GM18858 (cell line): ENCODE data around the gene RLBP1.
A peak's percentile ranks its signal among the peaks of the same experiment; 100 is the strongest.

Experiments
- ATAC-seq: cut with Tn5 transposase; IDR thresholded peaks from one replicate; pipeline ENCODE4 v1.9.1; 2021; ENCODE audit not compliant: unreplicated experiment

RLBP1 gene

DNA sequence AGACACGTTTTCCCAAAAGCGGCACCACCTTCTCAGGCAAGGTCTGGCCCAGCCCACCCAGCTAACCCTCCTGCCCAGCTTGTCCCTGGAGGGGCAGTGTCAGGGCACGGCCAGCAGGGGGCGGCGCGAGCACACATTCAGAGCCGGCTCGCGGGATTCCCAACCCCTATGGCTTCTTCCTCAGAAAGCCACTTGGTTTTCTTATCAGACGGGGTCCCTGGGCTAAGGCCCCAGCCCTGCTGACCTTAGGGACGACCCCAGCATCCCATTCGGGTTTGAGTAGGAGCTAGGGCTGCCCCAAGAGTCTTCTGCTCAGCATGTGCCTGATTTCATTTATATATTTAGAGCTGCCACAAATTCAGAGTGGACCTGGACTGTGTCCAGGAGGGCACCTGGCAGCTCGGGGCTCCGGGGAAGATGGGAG lies 14.5 kb downstream of the RLBP1 start:
- peak; percentile 53 for ATAC-seq

DNA sequence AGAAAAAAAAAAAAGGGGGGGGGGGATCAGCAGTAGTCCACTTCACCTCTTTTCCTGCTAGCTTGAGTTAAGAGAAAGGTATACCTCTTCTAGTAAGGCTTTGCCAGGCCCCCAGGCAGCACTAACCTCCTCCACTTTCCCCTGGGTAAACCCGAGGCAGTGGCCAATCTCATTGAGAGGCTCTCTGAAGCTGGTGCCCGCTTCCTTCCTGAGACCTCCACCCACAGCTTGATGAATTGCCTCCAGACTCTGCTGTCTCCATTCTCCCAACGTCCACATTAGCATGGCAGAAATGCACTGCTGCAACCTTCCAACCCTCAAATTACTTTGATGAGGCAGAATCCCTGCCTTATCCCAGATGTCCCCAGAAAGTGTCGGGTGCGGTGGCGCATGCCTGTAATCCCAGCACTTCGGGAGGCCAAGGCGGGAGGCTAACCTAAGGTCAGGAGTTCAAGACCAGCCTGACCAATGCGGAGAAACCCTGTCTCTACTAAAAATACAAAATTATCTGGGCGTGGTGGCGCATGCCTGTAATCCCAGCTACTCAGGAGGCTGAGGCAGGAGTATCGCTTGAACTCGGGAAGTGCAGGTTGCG lies 15.3 kb downstream of the RLBP1 start:
- ATAC-seq = no peak

- no peak for ATAC-seq
Observed at GRCh38 chr15:89203705-89204273, 17.6 kb downstream of the RLBP1 start.

DNA sequence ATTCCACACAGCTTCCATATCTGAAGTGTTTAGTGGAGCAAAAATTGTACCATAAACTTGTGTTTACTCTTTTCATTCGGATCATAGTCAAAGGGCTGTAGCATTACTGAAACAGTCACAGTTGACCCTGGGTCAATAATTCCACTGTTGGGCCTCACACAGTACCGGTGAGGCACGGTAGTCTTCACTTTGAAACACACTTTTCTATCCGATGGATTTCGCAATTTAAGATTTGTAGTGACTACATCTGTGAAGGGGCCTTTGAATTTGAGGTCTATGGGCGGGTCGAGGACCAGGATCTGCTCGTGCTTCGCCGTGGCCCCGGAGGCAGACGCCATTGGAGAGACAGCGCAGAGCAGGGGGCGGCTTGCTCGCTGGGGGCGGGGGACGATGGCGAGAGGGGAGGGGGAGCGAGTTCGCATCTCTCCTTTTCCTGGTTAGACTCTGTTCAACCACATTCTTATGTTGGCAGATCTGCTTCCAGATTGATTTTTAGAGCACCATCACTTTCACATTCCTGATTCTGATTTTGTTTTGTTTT lies 19.8 kb downstream of the RLBP1 start:
- no peak for ATAC-seq

DNA sequence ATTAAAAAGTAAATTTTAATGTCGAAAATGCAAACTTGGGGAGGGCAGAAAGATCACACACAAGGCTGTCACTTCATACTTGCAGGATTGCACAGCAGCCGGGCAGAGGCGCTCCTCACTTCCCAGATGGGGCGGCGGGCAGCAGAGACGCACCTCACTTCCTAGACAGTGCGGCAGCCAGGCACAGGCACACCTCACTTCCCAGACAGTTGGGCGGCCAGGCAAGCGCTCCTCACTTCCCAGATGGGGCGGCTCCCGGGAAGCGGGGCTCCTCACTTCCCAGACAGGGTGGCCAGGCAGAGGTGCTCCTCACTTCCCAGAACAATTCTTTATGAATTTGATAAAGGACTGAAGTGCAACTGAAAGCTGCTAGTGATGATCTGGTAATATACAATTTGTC lies 21.2 kb downstream of the RLBP1 start:
- ATAC-seq = no peak

GRCh38 chr15:89199746-89200145 lies 21.6 kb downstream of the RLBP1 start:
- ATAC-seq = no peak

DNA sequence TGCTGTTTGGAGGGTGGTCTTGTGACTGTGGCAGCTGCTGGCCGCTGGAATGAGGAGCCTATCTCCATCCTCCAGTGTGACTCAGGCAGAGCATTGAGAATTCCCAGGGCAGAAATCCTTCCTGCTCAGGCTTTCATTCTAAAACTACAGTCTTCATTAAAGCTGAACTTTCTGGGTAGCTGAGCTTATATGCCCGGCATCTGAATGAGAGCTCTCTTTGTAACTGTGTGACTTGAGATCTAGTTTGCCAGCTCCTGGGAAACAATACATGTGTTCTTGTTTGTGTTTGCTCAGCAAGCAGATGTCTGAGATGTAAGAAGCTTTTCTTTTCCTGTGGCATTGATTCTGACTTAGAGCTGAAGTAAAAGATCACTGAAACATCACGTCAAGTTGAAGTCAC lies 22.4 kb downstream of the RLBP1 start:
- ATAC-seq = no peak

DNA sequence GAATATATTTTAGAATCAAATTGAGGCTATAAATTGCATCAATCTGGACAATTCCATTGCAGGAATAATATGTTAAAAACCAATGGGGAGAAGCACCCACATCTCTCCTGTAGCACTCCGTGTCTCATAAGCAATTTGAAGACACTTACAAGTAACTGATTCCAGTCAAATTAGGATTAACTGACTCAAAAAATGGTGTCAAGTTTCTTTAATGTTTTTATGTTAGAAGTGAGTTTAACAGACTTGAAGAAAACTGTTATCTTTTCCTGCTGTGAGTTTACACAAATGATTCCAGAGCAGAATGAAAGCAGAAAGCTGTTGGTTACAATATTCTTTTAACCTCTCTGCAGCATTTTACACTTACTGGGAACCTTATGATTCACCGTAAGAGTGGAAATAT lies 23.2 kb downstream of the RLBP1 start:
- no peak for ATAC-seq

DNA sequence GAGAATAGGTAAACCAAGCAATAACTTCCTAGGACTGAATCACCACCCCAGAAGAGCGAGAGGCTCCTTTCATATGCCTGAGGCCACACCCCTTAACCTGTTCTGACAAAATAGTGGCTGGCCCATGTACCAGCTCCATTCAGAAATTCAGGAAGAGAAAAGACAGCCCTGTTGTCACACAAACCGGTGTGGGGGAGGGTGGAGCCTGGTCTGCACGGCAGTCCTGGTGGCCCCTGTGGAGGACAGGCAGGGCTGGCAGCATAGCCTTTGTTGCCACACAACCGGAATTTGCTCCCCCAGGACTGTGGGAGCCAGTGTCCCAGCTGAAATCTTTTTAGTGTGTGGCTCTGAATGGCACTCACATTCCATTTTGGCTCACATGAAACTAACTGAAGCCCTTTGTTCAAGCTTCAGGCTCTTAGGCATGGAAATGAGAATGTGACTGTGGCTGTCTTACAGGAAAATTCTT lies 23.8 kb downstream of the RLBP1 start:
- no peak for ATAC-seq

- ATAC-seq = no peak
Observed at GRCh38 chr15:89196994-89197393, 24.4 kb downstream of the RLBP1 start.

GRCh38 chr15:89196241-89196640 lies 25.1 kb downstream of the RLBP1 start:
- ATAC-seq = no peak

- ATAC-seq = no peak
Observed at GRCh38 chr15:89195836-89196235, 25.5 kb downstream of the RLBP1 start.

- ATAC-seq = no peak
Observed at GRCh38 chr15:89194608-89195007, 26.8 kb downstream of the RLBP1 start.

DNA sequence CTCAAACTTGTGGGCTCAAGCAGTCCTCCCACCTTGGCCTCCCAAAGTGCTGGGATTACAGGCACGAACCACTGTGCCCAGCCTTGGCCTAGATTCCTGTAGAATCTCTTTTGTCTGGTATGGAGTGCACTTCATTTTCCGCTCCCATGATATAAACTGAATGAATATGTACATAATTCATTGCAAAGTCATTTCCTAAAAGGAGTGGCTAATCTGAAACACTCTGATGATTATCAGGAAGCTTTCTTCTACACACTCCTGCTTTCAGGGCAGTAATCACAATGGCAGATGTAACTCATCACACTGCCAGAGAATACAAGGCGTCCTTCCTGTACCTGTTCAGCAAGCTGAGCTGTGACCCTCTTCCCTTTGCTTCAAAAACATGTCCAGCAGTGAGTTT lies 28.6 kb downstream of the RLBP1 start:
- ATAC-seq = no peak

- ATAC-seq = no peak
Observed at GRCh38 chr15:89192136-89192535, 29.2 kb downstream of the RLBP1 start.

GRCh38 chr15:89187986-89188514 lies 33.3 kb downstream of the RLBP1 start:
- no peak for ATAC-seq

DNA sequence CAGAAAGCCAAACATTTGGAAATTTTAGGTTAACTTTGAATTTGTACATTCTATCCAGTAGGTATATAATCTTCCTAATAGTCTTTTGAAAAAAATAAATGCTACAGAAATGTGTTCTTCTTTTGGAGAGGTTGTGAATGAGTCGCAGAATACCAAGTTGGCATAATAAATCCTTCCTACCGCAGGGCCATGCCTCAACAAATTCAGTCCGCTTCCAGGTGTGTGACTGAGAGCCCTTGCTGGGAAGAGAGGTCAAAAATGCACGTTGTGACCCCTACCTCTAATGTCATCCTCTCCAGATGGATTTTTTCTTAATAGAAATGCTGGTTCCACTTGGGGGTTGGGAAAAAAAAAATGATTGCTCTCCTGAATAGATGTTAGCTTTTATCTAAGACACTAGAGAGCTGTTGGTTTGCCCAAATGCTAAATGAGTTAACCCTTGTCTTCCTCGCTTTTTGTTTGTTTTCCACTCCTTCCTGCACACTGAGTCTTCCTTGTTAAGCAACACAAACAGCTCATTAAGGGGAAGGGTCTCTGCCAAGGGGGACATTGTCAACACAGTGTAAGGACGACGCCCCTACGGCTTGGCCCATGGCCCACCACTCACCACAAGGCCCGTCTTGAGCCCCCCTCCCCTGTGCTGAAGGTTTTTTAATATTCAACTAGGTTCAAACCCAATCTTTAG lies 33.9 kb downstream of the RLBP1 start:
- ATAC-seq = no peak

GRCh38 chr15:89186803-89187202 lies 34.6 kb downstream of the RLBP1 start:
- ATAC-seq = no peak

- no peak for ATAC-seq
Observed at GRCh38 chr15:89184886-89185526, 36.4 kb downstream of the RLBP1 start.

DNA sequence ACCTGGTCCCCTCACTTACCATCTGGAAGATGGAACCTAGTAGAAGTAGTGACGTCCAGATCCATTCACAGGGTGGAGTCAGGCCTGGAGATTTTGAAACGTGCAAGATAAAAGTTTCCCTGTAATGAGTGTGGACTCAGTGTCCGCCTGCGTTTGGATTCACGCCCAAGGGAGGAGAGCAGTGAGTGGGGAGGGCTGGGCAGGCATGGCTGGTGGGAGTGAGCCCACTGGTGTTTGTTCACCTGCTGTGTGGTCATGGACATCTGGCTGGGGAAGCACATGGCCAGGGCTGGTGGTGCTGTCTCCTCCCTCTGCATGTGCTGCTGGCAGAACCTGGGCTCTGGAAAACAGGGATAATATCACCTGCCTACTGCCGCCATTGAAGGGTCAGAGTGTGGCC lies 37.0 kb downstream of the RLBP1 start:
- ATAC-seq = no peak
